H1 (cell line): ENCODE measurements around the gene LRBA. TPM values are rescaled to one million over a fixed set of nuclear protein-coding genes. Genes with fewer than 3 reads are reported as not detected.

Source experiments
- CTCF ChIA-PET: fragments of 300-600 bp; sonication (Branson Sonifier 250); formaldehyde crosslinking; loops from one replicate; lab custom pipeline; 2021; ENCODE audit not compliant: partially characterized antibody; lab: Charles Lee
- POLR2A ChIA-PET: fragments of 300-600 bp; sonication (Branson Sonifier 250); formaldehyde crosslinking; loops from one replicate; lab custom pipeline; 2021; ENCODE audit warnings: inconsistent platforms; ENCODE audit not compliant: partially characterized antibody; lab: Charles Lee
- DNase-seq, 2 experiments: peaks; one replicate each; pipeline versions ENCODE4 v3.0.0 to v3.0.0-alpha.2; 2010 to 2022; ENCODE audit warnings: low spot score in 2 of 2, low read depth in 1 of 2, mixed read lengths in 1 of 2
- FAIRE-seq: peaks from 2 replicates; lab custom pipeline; 2011; peaks lifted over from hg19 to GRCh38; lab: Jason Lieb, UNC
- H2AFZ ChIP-seq: 2 replicates; pipeline ENCODE4 v1.8.1; 2012; ENCODE audit warnings: low read length, inconsistent platforms
- H2AK5ac ChIP-seq: 2 replicates; pipeline ENCODE4 v1.6.1; 2013; ENCODE audit warnings: low read depth, low read length
- H2BK120ac ChIP-seq: replicated peaks from 2 replicates; pipeline ENCODE3; 2013; ENCODE audit warnings: low read depth, low read length, inconsistent platforms
- H2BK12ac ChIP-seq: 2 replicates; pipeline ENCODE4 v1.6.1; 2013; ENCODE audit warnings: low read depth, low read length
- H2BK15ac ChIP-seq: 2 replicates; pipeline ENCODE4 v1.6.1; 2013; ENCODE audit warnings: low read length
- H2BK20ac ChIP-seq: 2 replicates; pipeline ENCODE4 v1.6.1; 2013; ENCODE audit warnings: low read length
- H2BK5ac ChIP-seq: 2 replicates; pipeline ENCODE4 v1.6.1; 2013; ENCODE audit warnings: low read depth, low read length
- H3K14ac ChIP-seq: 2 replicates; pipeline ENCODE4 v1.6.1; 2013; ENCODE audit warnings: inconsistent platforms; ENCODE audit not compliant: insufficient read length
- H3K18ac ChIP-seq: 2 replicates; pipeline ENCODE4 v1.6.1; 2013; ENCODE audit warnings: low read length; ENCODE audit errors: extremely low read depth
- H3K23ac ChIP-seq: 2 replicates; pipeline ENCODE4 v1.6.1; 2013; ENCODE audit warnings: inconsistent platforms; ENCODE audit not compliant: insufficient read length
- H3K23me2 ChIP-seq: 2 replicates; pipeline ENCODE4 v1.6.1; 2013; ENCODE audit warnings: low read depth, low read length
- H3K27ac ChIP-seq: 2 replicates; pipeline ENCODE4 v1.6.1; 2011; ENCODE audit warnings: low read depth, low read length, inconsistent platforms
- H3K27me3 ChIP-seq, 4 experiments: replicated peaks in 1 of 4; 1 replicate in 1 of 4; 2 replicates in 3 of 4; pipeline versions ENCODE4 v1.6.1 to v1.8.1; 2011 to 2013; ENCODE audit warnings: low read length in 3 of 4, mild to moderate bottlenecking in 3 of 4, inconsistent platforms in 2 of 4, mixed read lengths in 2 of 4, moderate library complexity in 1 of 4; ENCODE audit not compliant: control insufficient read depth in 3 of 4, insufficient read depth in 3 of 4; ENCODE audit errors: extremely low read depth in 1 of 4
- H3K36me3 ChIP-seq, 4 experiments: 2 replicates each; pipeline versions ENCODE4 v1.6.1 to v1.8.1; 2011 to 2013; ENCODE audit warnings: mild to moderate bottlenecking in 4 of 4, low read length in 3 of 4, moderate library complexity in 2 of 4, control low read depth in 1 of 4, inconsistent platforms in 1 of 4; ENCODE audit not compliant: insufficient read depth in 4 of 4, control insufficient read depth in 2 of 4
- H3K4ac ChIP-seq: replicated peaks from 2 replicates; pipeline ENCODE3; 2013; ENCODE audit warnings: low read length, low read depth, mixed read lengths, inconsistent platforms; ENCODE audit not compliant: insufficient read length
- H3K4me1 ChIP-seq, 4 experiments: replicated peaks in 1 of 4; 1 replicate in 1 of 4; 2 replicates in 3 of 4; pipeline versions ENCODE4 v1.6.1 to v1.8.1; 2011 to 2013; ENCODE audit warnings: low read length in 3 of 4, inconsistent platforms in 2 of 4, mixed read lengths in 1 of 4; ENCODE audit not compliant: insufficient read depth in 4 of 4, control insufficient read depth in 3 of 4
- H3K4me2 ChIP-seq, 2 experiments: 2 replicates each; pipeline versions ENCODE4 v1.6.1 to v1.8.1; 2011 to 2013; ENCODE audit warnings: low read depth in 2 of 2, low read length in 2 of 2, control low read depth in 1 of 2, inconsistent platforms in 1 of 2, mild to moderate bottlenecking in 1 of 2; ENCODE audit not compliant: insufficient read depth in 1 of 2
- H3K4me3 ChIP-seq, 4 experiments: fragments of 200-600, 300-600 bp in 1 of 4; sonication (generic), shearing (Covaris generic), sonication (Bioruptor Twin) in 1 of 4; 2 replicates each; pipeline versions ENCODE4 v1.5.1 to v1.8.1; 2011 to 2016; ENCODE audit warnings: low read length in 4 of 4, low read depth in 3 of 4, control low read depth in 2 of 4, inconsistent platforms in 2 of 4, mild to moderate bottlenecking in 2 of 4, mixed read lengths in 1 of 4, moderate library complexity in 1 of 4; ENCODE audit not compliant: insufficient read depth in 2 of 4; ENCODE audit errors: extremely low read depth in 1 of 4
- H3K56ac ChIP-seq: replicated peaks from 2 replicates; pipeline ENCODE3; 2013; ENCODE audit warnings: low read depth, mild to moderate bottlenecking, mixed read lengths, low read length, inconsistent platforms; ENCODE audit not compliant: insufficient read length
- H3K79me1 ChIP-seq: 2 replicates; pipeline ENCODE4 v1.6.1; 2013; ENCODE audit warnings: low read depth, low read length, control low read depth
- H3K79me2 ChIP-seq, 2 experiments: 2 replicates each; pipeline versions ENCODE4 v1.6.1 to v1.8.1; 2012 to 2013; ENCODE audit warnings: low read length in 2 of 2, mild to moderate bottlenecking in 2 of 2, inconsistent platforms in 1 of 2; ENCODE audit not compliant: insufficient read depth in 2 of 2, control insufficient read depth in 1 of 2
- H3K9ac ChIP-seq, 4 experiments: replicated peaks in 1 of 4; 1 replicate in 1 of 4; 2 replicates in 3 of 4; pipeline versions ENCODE4 v1.6.1 to v1.8.1; 2011 to 2013; ENCODE audit warnings: low read depth in 3 of 4, low read length in 3 of 4, control low read depth in 2 of 4, mild to moderate bottlenecking in 2 of 4, moderate library complexity in 2 of 4, inconsistent platforms in 1 of 4; ENCODE audit errors: extremely low read depth in 1 of 4
- H3K9me3 ChIP-seq, 2 experiments: 2 replicates each; pipeline versions ENCODE4 v1.6.1 to v1.8.1; 2012 to 2013; ENCODE audit warnings: mild to moderate bottlenecking in 2 of 2, moderate library complexity in 2 of 2, control low read depth in 1 of 2, inconsistent platforms in 1 of 2, low read depth in 1 of 2, low read length in 1 of 2, mixed read lengths in 1 of 2; ENCODE audit not compliant: insufficient read depth in 2 of 2
- H4K20me1 ChIP-seq, 2 experiments: replicated peaks in 1 of 2; 2 replicates each; pipeline versions ENCODE3 to v1.8.1; 2011 to 2013; ENCODE audit warnings: inconsistent platforms in 2 of 2, low read length in 2 of 2, mild to moderate bottlenecking in 1 of 2; ENCODE audit not compliant: insufficient read depth in 2 of 2, control insufficient read depth in 1 of 2
- H4K5ac ChIP-seq: 2 replicates; pipeline ENCODE4 v1.6.1; 2013; ENCODE audit warnings: low read length, low read depth, mixed read lengths, inconsistent platforms; ENCODE audit not compliant: insufficient read length
- H4K8ac ChIP-seq: 2 replicates; pipeline ENCODE4 v1.8.0; 2013; ENCODE audit warnings: mild to moderate bottlenecking, moderate library complexity, low read length, inconsistent platforms; ENCODE audit not compliant: insufficient read depth; ENCODE audit errors: extremely low read depth
- H4K91ac ChIP-seq: replicated peaks from 2 replicates; pipeline ENCODE3; 2013; ENCODE audit warnings: low read length, mixed read lengths, inconsistent platforms; ENCODE audit not compliant: insufficient read length
- BACH1 ChIP-seq: IDR thresholded peaks from 2 replicates; pipeline ENCODE4 v1.6.1; 2012; ENCODE audit warnings: low read length, improper control_type of control experiment
- CBX5 ChIP-seq: fragments of 300-800, 300-1000 bp; sonication (generic); IDR thresholded peaks from 2 replicates; pipeline ENCODE4 v1.7.1; 2016; ENCODE audit warnings: antibody characterized with exemption, low read length, low read depth
- HDAC2 ChIP-seq, 2 experiments: fragments of 300-600 bp in 1 of 2; sonication (generic) in 1 of 2; IDR thresholded peaks; 2 replicates each; pipeline ENCODE4 v1.6.1; 2011 to 2012; ENCODE audit warnings: low read depth in 2 of 2, low read length in 2 of 2, mild to moderate bottlenecking in 2 of 2, moderate library complexity in 2 of 2, borderline replicate concordance in 1 of 2, inconsistent platforms in 1 of 2
- JUND ChIP-seq: IDR thresholded peaks from 2 replicates; pipeline ENCODE4 v1.6.1; 2011; ENCODE audit warnings: mild to moderate bottlenecking, improper control_type of control experiment, low read length
- NANOG ChIP-seq: IDR thresholded peaks from 2 replicates; pipeline ENCODE4 v1.6.1; 2011; ENCODE audit warnings: low read length, low read depth, mild to moderate bottlenecking, inconsistent platforms; ENCODE audit not compliant: insufficient read depth, poor library complexity, severe bottlenecking
- RAD21 ChIP-seq, 2 experiments: IDR thresholded peaks in 1 of 2; conservative IDR thresholded peaks in 1 of 2; 2 replicates each; pipeline ENCODE4 v1.6.1; 2011; ENCODE audit warnings: low read depth in 2 of 2, low read length in 2 of 2, improper control_type of control experiment in 1 of 2, inconsistent platforms in 1 of 2, mild to moderate bottlenecking in 1 of 2, moderate library complexity in 1 of 2
- SIN3A ChIP-seq, 2 experiments: IDR thresholded peaks in 1 of 2; conservative IDR thresholded peaks in 1 of 2; 2 replicates each; pipeline ENCODE4 v1.6.1; 2011 to 2012; ENCODE audit warnings: low read length in 2 of 2, improper control_type of control experiment in 1 of 2, low read depth in 1 of 2, mild to moderate bottlenecking in 1 of 2
- TBP ChIP-seq: IDR thresholded peaks from 2 replicates; pipeline ENCODE4 v1.6.1; 2011; ENCODE audit warnings: low read depth, low read length, improper control_type of control experiment
- WGBS, 2 experiments: shearing (Covaris generic) in 1 of 2; methylation state at CpG; one replicate each; pipeline versions ENCODE4 v1.1.6 to v1.1.7; 2013 to 2015; ENCODE audit warnings: low lambda C conversion rate in 2 of 2, mixed read lengths in 2 of 2, inconsistent platforms in 1 of 2, low coverage in 1 of 2, missing lambda C conversion rate in 1 of 2; ENCODE audit not compliant: insufficient replicate concordance in 2 of 2, insufficient coverage in 1 of 2, insufficient read length in 1 of 2; ENCODE audit errors: extremely low coverage in 1 of 2, missing lambda C conversion rate in 1 of 2; 5-methylcytosine and 5-hydroxymethylcytosine counted together
- polyA plus RNA-seq, 7 experiments: library from polyadenylated mRNA; depleted of rRNA in 3 of 7; stranded (reverse) in 5 of 7; unstranded in 2 of 7; fragments of >200 nt in 5 of 7; fragments of 200-250 nt in 2 of 7; gene quantifications; 1 replicate in 5 of 7; 2 replicates in 1 of 7; 4 replicates in 1 of 7; pipeline versions ENCODE4 v1.2.1 to v1.2.3, GENCODE V29; 2011 to 2013; ENCODE audit warnings: missing spikeins in 2 of 7, mixed read lengths in 2 of 7
- total RNA-seq: library from RNA; stranded (reverse); fragmentation: NEBNext Ultra II Directional; extraction: Animal tissue kit (Norgen Biotek cat#: 25700); gene quantifications from 2 replicates; pipeline ENCODE4 v1.2.1, GENCODE V29; 2021

LRBA gene
- total and polyA plus RNA-seq, 2 of the 8 experiments (the other 6 are each of a cell fraction or from before 2014, with no cell fraction given): 54.6 to 83.2 TPM

GRCh38 chr4:150944660-150945059 is 70.4 kb downstream of the LRBA start:
- H3K36me3 ChIP-seq: no peaks in the 10 kb centered on the region
- no peak overlapping the region for H4K91ac ChIP-seq
- H3K27ac ChIP-seq: no peak overlapping the region
- CTCF ChIA-PET: interaction anchor here (1.3 kb wide), 1 partner anchor 16 kb away, joined by 3 read pairs; no protein-coding TSS in a partner anchor
- no peaks in the 10 kb centered on the region; the same call in 1 of the 2 replicates for H3K79me1 ChIP-seq
- no peak overlapping the region for H3K4me3 ChIP-seq
- H2BK12ac ChIP-seq: no peak overlapping the region
- H2AFZ ChIP-seq: no peak overlapping the region
- no peak overlapping the region for H3K4ac ChIP-seq
- H2BK20ac ChIP-seq: no peak overlapping the region
- H2BK5ac ChIP-seq: no peak overlapping the region
- no peak for FAIRE-seq
- WGBS, 2 experiments: 78% methylated on average over 6 of the region's 6 CpGs; no CpG with 5 or more reads in 1 of the 2 experiments
- H3K23ac ChIP-seq: no peak overlapping the region
- H4K20me1 ChIP-seq: no peaks in the 10 kb centered on the region
- no peak overlapping the region for H4K5ac ChIP-seq
- no peak overlapping the region for H2BK120ac ChIP-seq
- no peaks in the 10 kb centered on the region for H3K23me2 ChIP-seq
- peaks cover 0 to 6% (median 2%) of the 10 kb centered on the region in 4 experiments; a peak in 3 of 7 replicates for H3K4me1 ChIP-seq
- H3K18ac ChIP-seq: no peak overlapping the region
- no peak overlapping the region for H4K8ac ChIP-seq
- no peak overlapping the region for H3K9ac ChIP-seq
- H2AK5ac ChIP-seq: no peak overlapping the region
- POLR2A ChIA-PET: interaction anchor here (1.4 kb wide), 1 partner anchor 105 kb away, joined by 3 read pairs; no protein-coding TSS in a partner anchor
- no peak overlapping the region for H3K14ac ChIP-seq
- H3K79me2 ChIP-seq: peaks cover 0 to 86% of the 10 kb centered on the region in 2 experiments; a peak in 2 of 4 replicates
- H3K9me3 ChIP-seq: no peaks in the 10 kb centered on the region
- DNase-seq: no peak
- H2BK15ac ChIP-seq: no peak overlapping the region
- H3K27me3 ChIP-seq: no peaks in the 10 kb centered on the region
- no peak overlapping the region for H3K4me2 ChIP-seq
- no peak overlapping the region for H3K56ac ChIP-seq
- TF ChIP-seq TBP: no peak
- no peak for TF ChIP-seq BACH1
- no peak for TF ChIP-seq HDAC2 (IDR thresholded peaks at IDR 0.05; ENCODE audit: borderline replicate concordance in 1 of 2, low read depth in 2 of 2, low read length in 2 of 2)
- no peak for TF ChIP-seq JUND
- no peak for TF ChIP-seq RAD21 (IDR thresholded peaks at IDR 0.05 in 1 of 2, conservative IDR thresholded peaks at IDR 0.05 in 1 of 2; ENCODE audit: low read depth in 2 of 2, low read length in 2 of 2)
- no peak for TF ChIP-seq CBX5
- TF ChIP-seq NANOG: no peak
- TF ChIP-seq SIN3A (conservative IDR thresholded peaks at IDR 0.05 in 1 of 2, IDR thresholded peaks at IDR 0.05 in 1 of 2; ENCODE audit: low read depth in 1 of 2, low read length in 2 of 2): no peak
